IPS-NIHi11 (cell line): ENCODE data around the gene CSNK1G2.
A peak's percentile ranks its signal among the peaks of the same experiment; 100 is the strongest.

Experiments used
- DNase-seq: peaks from one replicate; pipeline ENCODE4 v3.0.0; 2012; ENCODE audit warnings: mixed read lengths, low spot score

Gene CSNK1G2

GRCh38 chr19:1941146-1942077, at the start of gene CSNK1G2:
CSNK1G2 (plus strand) TSS chr19:1941172; CDS start chr19:1969773, 28,601 bp downstream.
- DNase-seq: no peak

DNA sequence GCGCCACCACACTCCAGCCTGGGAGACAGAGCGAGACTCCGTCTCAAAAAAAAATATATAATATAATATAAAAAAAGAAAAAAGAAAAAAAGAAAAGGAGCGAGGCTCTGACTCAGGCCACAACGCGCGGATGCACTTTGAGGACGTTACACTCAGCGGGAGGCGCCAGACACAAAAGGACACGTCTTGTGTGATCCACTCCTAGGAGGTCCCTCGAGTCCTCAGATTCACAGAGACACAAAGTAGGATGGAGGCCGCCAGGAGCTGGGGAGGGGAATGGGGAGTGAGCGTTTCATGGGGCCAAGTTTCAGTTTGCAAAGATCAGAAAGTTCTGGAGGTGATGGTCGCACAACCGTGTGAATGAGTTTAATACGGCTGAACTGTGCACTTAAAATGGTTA, 47.2 kb upstream of the CSNK1G2 start:
- no peak for DNase-seq

DNA sequence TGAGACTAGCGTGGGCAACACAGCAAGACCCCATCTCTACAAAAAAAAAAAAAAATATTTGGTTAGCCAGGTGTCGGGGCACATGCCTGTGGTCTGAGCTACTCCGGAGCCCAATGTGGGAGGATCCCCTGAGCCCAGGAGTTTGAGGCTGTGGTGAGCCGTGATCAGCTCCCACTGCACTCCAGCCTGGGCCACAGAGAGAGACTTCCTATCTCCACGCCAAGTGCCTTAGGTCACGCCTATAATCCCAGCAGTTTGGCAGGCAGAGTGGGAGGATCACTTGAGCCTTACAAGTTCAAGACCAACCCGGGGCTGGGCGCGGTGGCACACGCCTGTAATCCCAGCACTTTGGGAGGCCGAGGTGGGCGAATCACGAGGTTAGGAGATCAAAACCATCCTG, 44.5 kb upstream of the CSNK1G2 start:
- DNase-seq: no peak

DNA sequence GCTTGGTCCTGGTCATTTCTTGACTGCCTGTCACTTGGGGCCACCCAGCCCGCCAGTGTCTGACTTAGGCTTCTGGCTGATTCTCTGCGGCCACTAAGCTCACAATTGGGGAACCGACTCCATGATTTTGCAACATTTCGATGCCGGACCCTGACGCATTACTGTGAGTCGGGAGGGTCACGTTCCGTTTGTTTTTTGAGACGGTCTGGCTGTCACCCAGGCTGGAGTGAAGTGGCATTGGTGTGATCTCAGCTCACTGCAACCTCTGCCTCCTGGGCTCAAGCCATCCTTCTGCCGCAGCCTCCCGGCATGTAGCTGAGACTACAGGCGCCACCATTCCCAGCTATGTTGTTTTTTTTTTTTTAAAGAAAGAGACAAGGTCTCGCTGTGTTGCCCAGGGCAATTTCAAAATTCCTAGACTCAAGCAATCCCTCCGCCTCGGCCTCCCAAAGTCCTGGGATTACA, 39.0 kb upstream of the CSNK1G2 start:
- no peak for DNase-seq

- DNase-seq: no peak
Measured at GRCh38 chr19:1902923-1903322, 38.0 kb upstream of the CSNK1G2 start.

GRCh38 chr19:1904860-1905109, 36.2 kb upstream of the CSNK1G2 start:
- DNase-seq: no peak

DNA sequence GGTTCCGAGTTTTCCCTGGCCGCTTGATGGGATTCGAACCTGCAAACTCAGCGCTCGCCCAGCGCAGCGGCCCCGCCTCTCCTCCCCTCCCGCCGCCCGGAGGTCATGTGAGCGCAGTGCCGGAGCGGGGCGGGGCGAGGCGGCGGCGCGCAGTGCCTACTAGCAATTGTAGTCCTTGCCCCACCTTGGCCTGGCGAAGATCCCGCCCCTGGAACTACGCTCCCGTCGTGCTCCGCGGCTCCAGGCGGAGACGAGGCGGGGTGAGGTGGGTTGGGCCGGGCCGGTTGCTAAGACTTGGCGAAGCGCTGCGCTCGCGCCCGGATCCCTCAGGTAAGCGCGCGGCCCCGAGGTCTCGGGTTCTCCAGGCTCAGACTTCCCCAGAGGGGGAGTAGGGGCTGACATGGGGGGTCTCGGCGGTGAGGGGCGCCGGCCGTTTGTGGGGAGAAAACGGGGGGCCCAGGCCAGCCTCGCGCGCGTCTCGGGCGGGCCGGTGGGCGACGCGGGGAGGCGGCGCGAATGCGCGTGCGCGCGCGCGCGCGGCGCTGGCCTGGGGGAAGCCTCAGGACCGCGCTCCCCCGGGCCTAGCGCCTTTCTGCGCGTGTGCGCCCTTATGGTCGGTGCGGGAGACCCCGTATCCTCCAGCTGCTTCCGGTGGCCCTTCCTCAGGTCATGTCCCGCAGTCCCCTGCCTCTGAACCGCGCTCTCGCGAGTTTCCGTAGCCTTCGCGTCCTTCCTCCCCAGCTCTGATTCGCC, 35.7 kb upstream of the CSNK1G2 start, which contains the start of the genes ADAT3 and SCAMP4:
TSS of gene ADAT3 (plus strand) at position 290 of the 753 bp plus-strand sequence. CDS start 6,649 bp downstream, outside the sequence.
TSS of gene SCAMP4 (plus strand) at position 290 of the 753 bp plus-strand sequence. CDS start 9,621 bp downstream, outside the sequence.
- DNase-seq: peak; percentile 96

- DNase-seq: no peak
Measured at GRCh38 chr19:1905863-1906375, 35.1 kb upstream of the CSNK1G2 start.

DNA sequence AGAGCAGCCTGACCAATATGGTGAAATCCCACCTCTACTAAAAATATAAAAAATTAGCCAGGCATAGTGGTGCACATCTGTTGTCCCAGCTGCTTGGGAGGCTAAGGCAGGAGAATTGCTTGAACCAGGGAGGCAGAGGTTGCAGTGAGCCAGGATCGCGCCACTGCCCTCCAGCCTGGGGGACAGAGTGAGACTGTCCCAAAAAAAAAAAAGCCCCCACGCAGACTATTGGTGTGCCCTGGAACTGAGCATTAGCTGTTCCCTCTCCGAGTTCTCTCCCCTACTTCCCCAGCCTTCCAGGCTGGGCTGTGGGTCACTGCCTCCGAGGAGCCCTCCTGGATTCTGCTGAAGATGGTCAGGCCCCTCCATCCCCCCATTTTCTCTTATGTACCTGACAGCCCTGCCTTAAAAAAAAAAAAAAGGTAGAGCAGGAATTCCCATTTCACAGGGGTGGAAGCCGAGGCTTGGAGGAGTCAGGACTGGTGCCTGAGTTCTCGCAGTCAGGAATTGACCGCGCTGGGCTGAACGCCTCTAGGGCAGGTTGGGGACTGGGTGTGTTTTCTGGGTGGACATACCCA, 33.9 kb upstream of the CSNK1G2 start:
- DNase-seq: no peak

DNA sequence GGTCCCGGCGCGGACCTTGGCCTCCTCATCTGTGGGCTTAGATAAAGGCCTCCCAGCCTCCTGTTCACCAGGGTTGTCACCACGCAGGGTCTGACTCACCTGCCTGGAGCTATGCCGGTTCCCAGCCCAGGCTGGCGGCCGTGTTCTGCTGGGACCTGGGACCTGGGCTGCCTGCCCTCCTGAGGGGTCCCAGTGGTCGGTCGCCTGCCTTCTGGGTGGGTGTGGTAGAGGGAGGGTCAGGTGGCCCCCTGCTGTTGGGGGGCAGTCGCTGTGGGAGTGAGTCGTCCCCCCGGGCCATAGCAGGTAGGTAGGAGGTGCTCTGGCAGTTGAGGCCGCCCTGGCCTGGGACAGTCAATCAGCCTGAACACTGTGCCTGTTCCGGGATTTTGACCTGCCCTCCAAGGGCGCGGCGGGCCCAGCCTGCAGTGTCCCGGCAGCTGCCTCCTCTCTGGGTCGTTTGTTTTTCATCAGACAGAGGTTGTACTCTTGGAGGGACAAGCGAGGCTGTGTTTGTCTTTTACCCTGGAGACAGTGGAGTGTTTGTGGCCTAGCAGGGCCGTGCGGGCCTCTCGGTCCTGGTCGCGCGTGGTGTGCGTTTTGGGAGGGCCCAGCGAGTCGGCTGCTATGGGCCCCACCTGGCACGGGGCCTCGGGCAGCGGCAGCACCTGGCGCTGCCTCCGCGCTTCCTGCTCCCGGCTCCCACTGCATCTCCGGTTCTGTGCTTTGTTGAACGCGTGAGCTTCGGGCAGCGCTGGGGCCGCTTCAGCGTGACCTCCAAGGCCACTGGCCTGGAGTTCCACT, 33.2 kb upstream of the CSNK1G2 start:
- DNase-seq: no peak

DNA sequence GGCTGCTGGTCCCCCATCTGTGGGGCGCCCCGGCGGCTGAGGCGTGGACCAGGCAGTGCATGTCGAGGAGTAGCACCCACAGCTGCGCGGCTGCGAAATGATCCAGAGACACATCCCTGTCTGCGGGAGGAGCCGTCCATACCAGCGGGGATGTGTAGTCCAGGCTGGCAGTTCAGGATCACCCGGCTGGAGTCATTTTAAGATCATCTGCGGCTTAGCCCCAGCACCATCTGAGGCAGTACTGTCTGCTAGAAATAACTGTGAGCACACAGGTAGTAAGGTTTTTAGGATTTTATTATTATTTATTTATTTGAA, 32.7 kb upstream of the CSNK1G2 start:
- DNase-seq: no peak

- no peak for DNase-seq
Measured at GRCh38 chr19:1909761-1910080, 31.3 kb upstream of the CSNK1G2 start.

DNA sequence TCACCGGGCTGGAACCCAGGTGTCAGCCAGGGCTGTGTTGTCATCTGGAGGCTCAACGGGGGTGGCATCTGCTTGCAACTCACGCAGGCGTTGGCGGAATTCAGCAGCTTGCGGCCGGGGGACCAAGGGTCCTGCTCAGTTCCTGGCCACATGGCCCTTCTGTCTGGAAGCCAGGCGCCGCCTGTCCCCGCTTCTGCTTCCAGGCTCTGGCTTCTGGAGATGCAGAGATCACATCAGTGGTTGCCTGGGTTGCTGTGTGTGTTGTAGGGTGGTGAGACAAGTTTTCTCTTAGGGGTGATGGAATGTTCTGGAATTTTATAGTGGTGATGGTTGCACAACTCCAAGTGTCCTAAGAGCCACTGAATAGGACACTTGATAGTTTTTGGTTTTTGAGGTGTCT, 30.8 kb upstream of the CSNK1G2 start:
- DNase-seq: no peak

DNA sequence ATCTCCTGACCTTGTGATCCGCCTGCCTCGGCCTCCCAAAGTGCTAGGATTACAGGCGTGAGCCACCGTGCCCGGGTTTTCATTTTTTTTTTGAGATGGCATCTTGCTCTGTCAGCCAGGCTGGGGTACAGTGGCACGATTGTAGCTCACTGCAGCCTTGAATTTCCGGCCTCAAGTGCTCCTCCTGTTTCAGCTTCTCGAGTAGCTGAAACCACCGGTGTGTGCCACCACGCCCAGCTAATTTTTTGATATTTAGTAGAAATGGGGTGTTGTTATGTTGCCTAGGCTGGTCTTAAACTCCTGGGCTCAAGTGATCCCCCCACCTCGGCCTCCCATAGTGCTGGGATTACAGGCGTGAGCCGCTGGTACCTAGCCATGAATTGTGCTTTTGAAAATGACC, 29.9 kb upstream of the CSNK1G2 start:
- DNase-seq: no peak

GRCh38 chr19:1911995-1912394, 29.0 kb upstream of the CSNK1G2 start:
- no peak for DNase-seq

DNA sequence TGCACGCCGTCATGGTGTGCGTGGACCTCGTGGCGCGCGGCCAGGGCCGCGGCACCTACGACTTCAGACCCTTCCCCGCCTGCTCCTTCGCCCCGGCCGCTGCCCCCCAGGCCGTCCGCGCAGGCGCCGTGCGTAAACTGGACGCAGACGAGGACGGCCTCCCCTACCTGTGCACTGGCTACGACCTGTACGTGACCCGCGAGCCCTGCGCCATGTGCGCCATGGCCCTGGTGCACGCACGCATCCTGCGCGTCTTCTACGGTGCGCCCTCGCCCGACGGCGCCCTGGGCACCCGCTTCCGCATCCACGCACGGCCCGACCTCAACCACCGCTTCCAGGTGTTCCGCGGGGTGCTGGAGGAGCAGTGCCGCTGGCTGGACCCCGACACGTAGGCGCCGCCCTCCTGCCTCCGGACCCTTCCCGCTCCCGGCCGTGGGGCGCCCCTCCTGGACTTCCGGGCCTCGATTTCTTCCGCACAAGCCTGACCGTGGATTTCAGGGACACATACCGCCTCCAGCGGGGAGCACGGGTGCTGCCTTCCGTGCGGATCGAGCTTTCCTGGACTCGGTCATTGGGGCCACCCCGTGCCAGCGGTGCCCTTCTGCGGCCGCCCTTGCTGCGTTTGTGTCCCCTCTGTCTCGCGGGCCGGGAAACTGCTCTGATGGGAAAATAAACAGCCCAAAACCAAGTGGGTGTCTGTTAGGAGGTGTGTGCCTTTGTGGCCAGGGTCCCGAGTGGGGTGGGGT, 28.0 kb upstream of the CSNK1G2 start:
- DNase-seq: no peak

DNA sequence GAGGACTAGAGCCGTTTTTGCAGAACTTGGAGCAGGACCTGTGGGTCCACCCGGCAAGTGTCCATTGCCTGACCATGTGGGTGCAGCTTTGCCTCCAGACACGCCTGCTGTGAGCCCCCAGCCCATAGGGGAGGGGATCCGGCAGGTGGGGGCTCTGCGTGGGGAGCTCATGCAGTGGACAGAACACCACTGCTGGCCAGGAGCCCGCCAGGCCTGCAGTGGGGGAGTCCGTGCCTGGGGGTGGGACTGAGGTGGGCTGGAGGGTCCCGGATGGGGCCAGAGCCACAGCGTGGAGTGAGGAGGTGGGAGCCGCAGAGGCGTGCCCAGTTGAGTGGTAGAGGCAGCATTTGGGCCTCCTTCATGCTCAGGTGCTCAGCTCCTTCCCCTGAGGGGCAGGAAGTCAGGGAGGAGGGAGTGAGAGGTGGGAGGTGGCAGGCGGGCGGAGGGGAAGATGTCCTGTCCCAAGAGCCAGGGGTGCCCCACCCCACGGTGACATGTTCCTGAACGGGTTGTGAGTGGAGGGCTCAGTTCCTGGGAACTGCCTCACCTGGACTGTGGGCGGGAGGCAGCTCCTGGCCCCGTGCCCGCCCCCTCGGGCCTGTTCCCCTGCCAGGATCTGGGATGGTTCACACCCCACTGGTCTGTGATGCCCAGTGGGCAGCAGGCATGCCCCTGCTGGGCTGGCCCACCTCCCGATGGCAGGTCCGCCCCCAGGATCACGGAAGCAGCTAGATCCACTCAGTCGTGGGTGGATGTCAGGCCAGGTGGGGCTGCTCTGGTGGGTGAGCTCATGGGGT, 27.0 kb upstream of the CSNK1G2 start:
- DNase-seq: peak; percentile 49

DNA sequence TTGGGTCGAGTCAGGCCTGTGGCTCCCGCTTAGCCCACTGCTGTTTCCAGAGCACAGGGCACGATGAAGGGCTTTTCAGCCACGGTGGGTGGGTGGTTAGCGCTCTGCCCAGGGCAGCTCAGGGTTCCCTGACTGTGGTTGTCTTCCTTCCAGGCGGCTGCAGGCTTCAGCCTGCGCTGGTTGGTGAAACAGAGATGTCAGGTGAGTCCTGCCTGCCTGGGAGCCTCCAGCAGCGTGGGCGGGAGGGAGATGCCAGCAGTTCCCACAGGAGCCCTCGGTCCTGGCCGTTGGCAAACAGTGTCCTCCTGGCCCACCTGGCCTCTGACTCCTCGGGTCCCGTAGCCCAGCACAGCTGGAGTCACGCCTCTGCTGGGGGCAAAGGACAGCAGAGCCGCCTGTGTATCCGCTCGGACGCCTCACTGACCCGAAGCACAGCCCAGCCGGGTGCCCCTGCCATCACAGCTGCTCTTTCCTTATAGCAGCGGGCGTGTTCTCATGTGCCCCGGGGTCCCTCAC, 26.1 kb upstream of the CSNK1G2 start:
- DNase-seq: no peak

DNA sequence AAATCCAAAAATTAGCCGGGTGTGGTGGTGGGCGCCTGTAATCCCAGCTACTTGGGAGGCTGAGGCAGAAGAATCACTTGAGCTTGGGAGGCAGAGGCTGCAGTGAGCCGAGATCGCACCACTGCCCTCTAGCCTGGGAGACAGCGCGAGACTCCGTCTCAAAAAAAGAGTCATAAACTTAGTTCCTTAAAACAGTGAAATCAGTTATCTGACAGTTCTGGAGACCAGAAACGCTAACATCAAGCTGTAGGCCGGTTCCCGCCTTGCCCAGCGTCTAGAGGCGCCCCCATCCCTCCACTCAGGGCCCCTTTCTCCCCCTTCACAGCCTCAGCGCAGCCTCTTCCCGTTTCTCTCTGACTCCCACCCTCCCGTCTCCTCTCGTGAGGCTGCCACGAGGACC, 23.8 kb upstream of the CSNK1G2 start:
- no peak for DNase-seq

DNA sequence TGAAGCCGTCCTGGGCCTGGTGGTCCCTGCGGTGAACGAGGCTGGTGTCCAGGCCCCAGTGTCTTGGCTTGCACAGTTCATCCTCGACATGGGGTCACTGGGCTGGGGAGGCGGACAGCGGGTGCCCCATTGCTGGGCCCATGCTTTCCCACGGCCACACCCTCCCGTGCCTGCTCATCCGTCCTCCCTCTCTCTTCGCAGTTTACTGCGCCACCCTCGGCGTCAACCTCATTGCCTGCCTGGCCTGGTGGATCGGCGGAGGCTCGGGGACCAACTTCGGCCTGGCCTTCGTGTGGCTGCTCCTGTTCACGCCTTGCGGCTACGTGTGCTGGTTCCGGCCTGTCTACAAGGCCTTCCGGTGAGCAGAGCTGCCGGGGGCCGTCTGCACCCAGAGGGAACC, 23.0 kb upstream of the CSNK1G2 start:
- DNase-seq: no peak
